ENCODE results near the gene CTDSPL. TPM values are rescaled to one million over a fixed set of nuclear protein-coding genes. Genes with fewer than 3 reads are reported as not detected.

The CTDSPL gene
- total and polyA plus RNA-seq, 2 of the 8 experiments (the other 6 are each of a cell fraction or from before 2014, with no cell fraction given), result 20.3 to 42.2 TPM

- Histone ChIP-seq H2BK5ac (ENCODE audit: low read depth, low read length) (no peak overlapping the region), H2AFZ (ENCODE audit: low read length) (no peak overlapping the region), H3K23ac (ENCODE audit: insufficient read length) (no peak overlapping the region), H3K79me2 (ENCODE audit: control insufficient read depth in 1 of 2, insufficient read depth in 2 of 2, low read length in 2 of 2) (no peaks in the 10 kb centered on the region), H3K4ac (replicated peaks; ENCODE audit: insufficient read length, low read depth, low read length) (no peak overlapping the region), H3K9me3 (ENCODE audit: insufficient read depth in 2 of 2, low read depth in 1 of 2, low read length in 1 of 2) (no peaks in the 10 kb centered on the region), H3K23me2 (ENCODE audit: low read depth, low read length) (no peaks in the 10 kb centered on the region), H4K5ac (ENCODE audit: insufficient read length, low read depth, low read length) (no peak overlapping the region), H3K56ac (replicated peaks; ENCODE audit: insufficient read length, low read depth, low read length) (no peak overlapping the region), H3K4me1 (replicated peaks in 1 of 4; ENCODE audit: control insufficient read depth in 3 of 4, insufficient read depth in 4 of 4, low read length in 3 of 4) (peaks cover 0 to 6% (median 2%) of the 10 kb centered on the region in 4 experiments; a peak in 3 of 7 replicates), H4K8ac (ENCODE audit: extremely low read depth, insufficient read depth, low read length) (no peak overlapping the region), H2BK15ac (ENCODE audit: low read length) (no peak overlapping the region), H3K36me3 (ENCODE audit: control insufficient read depth in 2 of 4, insufficient read depth in 4 of 4, low read length in 3 of 4) (no peaks in the 10 kb centered on the region), H3K27ac (ENCODE audit: low read depth, low read length) (no peak overlapping the region), H2AK5ac (ENCODE audit: low read depth, low read length) (no peak overlapping the region), H2BK120ac (replicated peaks; ENCODE audit: low read depth, low read length) (no peak overlapping the region), H4K91ac (replicated peaks; ENCODE audit: insufficient read length, low read length) (no peak overlapping the region), H3K4me3 (ENCODE audit: extremely low read depth in 1 of 4, insufficient read depth in 2 of 4, low read depth in 3 of 4, low read length in 4 of 4) (no peak overlapping the region), H3K4me2 (ENCODE audit: insufficient read depth in 1 of 2, low read depth in 2 of 2, low read length in 2 of 2) (no peak overlapping the region), H3K14ac (ENCODE audit: insufficient read length) (no peak overlapping the region), H2BK20ac (ENCODE audit: low read length) (no peak overlapping the region), H3K27me3 (replicated peaks in 1 of 4; ENCODE audit: control insufficient read depth in 3 of 4, extremely low read depth in 1 of 4, insufficient read depth in 3 of 4, low read length in 3 of 4) (no peaks in the 10 kb centered on the region), H3K18ac (ENCODE audit: extremely low read depth, low read length) (no peak overlapping the region), H3K9ac (replicated peaks in 1 of 4; ENCODE audit: extremely low read depth in 1 of 4, low read depth in 3 of 4, low read length in 3 of 4) (no peak overlapping the region), H4K20me1 (replicated peaks in 1 of 2; ENCODE audit: control insufficient read depth in 1 of 2, insufficient read depth in 2 of 2, low read length in 2 of 2) (peaks cover 0 to 3% of the 10 kb centered on the region in 2 experiments), H2BK12ac (ENCODE audit: low read depth, low read length) (no peak overlapping the region), H3K79me1 (ENCODE audit: low read depth, low read length) (no peaks in the 10 kb centered on the region; the same call in 1 of the 2 replicates)
- ChIA-PET CTCF (ENCODE audit: partially characterized antibody) (interaction anchor here (0.8 to 4.4 kb wide), 6 partner anchors 12 to 31 kb away, joined by 3 to 23 read pairs (median 4); no protein-coding TSS in a partner anchor), POLR2A (ENCODE audit: partially characterized antibody) (interaction anchor here (0.6 kb wide), 1 partner anchor 52 kb away, joined by 3 read pairs; no protein-coding TSS in a partner anchor)
- peak in 1 of 2 experiments; percentile 29 for DNase-seq (ENCODE audit: low read depth in 1 of 2, low spot score in 2 of 2)
- 90% methylated on average over 8 of the region's 8 CpGs; no CpG with 5 or more reads in 1 of the 2 experiments for WGBS, 2 experiments (ENCODE audit: extremely low coverage in 1 of 2, insufficient coverage in 1 of 2, insufficient read length in 1 of 2, insufficient replicate concordance in 2 of 2, low coverage in 1 of 2, low lambda C conversion rate in 2 of 2, missing lambda C conversion rate in 1 of 2)
- TF ChIP-seq ASH2L (IDR thresholded peaks at IDR 0.05; ENCODE audit: low read length) (no peak), SP1 (IDR thresholded peaks at IDR 0.05; ENCODE audit: low read depth, low read length) (no peak), TCF12 (IDR thresholded peaks at IDR 0.05; ENCODE audit: low read depth, low read length) (no peak), CEBPB (IDR thresholded peaks at IDR 0.05; ENCODE audit: low read depth, low read length) (no peak), CTBP2 (IDR thresholded peaks at IDR 0.05; ENCODE audit: borderline replicate concordance, insufficient read depth, insufficient read length, low read length) (no peak), SIRT6 (IDR thresholded peaks at IDR 0.05; ENCODE audit: low read length) (no peak), HDAC2 (IDR thresholded peaks at IDR 0.05; ENCODE audit: borderline replicate concordance in 1 of 2, low read depth in 2 of 2, low read length in 2 of 2) (no peak), SAP30 (IDR thresholded peaks at IDR 0.05; ENCODE audit: insufficient read depth, insufficient replicate concordance, low read length) (no peak), MAX (IDR thresholded peaks at IDR 0.05) (no peak), TAF1 (IDR thresholded peaks at IDR 0.05; ENCODE audit: low read depth, low read length) (no peak), BACH1 (IDR thresholded peaks at IDR 0.05; ENCODE audit: low read length) (no peak), RFX5 (IDR thresholded peaks at IDR 0.05; ENCODE audit: borderline replicate concordance, low read depth, low read length) (no peak), PHF8 (conservative IDR thresholded peaks at IDR 0.05; ENCODE audit: low read depth, low read length) (no peak)
- FAIRE-seq, result no peak
Measured at GRCh38 chr3:37943631-37944314, 82.1 kb downstream of the CTDSPL start.
